ENCODE results near the gene GAS6. TPM values are rescaled to one million over a fixed set of nuclear protein-coding genes. Genes with fewer than 3 reads are reported as not detected.
A peak's percentile ranks its signal among the peaks of the same experiment; 100 is the strongest.

Gene GAS6
- total RNA-seq, 1 donor from 2014 or later, result 165 TPM

GRCh38 chr13:113825841-113826240, 38.0 kb downstream of the GAS6 start:
- no peak for DNase-seq (ENCODE audit: extremely low read depth, low read depth, low spot score)

DNA sequence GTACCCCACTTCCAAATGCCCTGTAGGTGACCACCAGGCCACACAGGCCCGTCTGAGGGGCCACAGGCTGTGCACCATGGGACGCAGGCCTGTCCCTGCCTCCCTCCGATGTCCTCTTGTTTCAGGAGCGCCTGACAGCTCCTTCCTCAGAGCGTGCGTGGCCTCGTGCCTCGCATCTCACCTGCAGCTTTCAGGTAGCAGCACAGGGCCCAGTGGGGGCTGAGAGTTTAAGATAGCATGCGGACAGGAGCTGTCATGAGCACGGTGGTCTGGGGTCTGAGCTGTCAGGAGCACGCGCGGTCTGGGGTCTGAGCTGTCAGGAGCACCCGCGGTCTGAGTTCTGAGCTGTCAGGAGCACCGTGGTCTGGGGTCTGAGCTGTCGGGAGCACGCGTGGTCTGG, 40.1 kb downstream of the GAS6 start:
- no peak for DNase-seq (ENCODE audit: extremely low read depth, low read depth, low spot score)

DNA sequence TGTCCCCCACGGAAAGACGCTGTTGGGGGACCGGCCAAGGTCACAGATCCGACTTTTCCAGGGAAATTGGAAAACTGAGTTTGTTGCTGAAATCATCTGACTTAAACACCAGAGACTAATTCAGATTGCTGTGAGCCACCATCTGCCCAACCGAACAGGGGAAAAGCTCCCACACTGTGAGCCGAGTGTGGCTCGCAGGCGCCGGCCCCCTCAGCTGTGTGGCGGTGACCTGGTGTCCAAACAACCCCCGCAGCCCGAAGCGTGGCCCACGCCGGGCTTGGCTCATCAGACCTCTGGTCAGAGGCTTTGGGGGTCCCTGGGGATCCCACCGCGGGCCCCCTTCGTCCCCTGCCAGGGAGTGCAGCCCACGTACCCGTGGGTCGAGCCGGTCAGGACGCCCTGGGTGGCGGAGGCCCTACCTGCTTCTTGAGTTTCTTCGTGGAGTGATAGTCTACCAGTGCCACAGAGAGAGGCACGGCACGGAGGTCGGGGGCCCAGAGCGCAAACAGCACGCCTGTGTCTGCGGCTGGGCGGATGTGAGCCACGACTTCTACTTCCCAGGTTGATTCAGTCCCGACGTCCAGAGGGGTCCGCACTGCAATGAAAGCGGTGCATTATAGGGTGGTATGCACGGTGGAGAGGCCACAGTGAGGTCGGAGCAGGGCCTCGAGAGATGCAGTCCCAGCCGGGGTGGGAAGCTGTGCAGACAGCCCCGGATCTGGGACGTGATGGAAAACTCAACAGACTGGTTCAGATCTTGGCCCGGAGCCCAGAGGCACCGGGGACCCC, 40.7 kb downstream of the GAS6 start:
- no peak for DNase-seq (ENCODE audit: extremely low read depth, low read depth, low spot score)

DNA sequence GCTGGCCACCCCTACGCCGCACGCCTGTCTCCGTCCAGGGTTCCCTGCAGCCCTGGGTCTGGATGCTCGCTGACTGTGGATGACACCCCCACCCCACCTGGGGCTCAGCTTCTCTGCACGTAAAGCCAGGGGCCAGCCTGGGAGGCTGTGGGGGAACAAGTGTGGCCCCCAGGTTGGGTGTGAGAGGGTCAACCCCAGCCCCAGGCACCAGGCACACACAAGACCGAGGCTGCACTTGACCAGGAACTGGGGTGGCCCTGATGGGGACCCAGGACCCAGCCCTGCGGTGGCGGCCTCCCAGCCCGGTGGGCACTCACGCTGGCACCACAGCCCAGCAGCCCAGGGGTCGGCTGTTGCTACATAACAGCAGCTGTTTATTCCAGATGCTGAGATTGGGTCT, 41.6 kb downstream of the GAS6 start:
- no peak for DNase-seq (ENCODE audit: extremely low read depth, low read depth, low spot score)

DNA sequence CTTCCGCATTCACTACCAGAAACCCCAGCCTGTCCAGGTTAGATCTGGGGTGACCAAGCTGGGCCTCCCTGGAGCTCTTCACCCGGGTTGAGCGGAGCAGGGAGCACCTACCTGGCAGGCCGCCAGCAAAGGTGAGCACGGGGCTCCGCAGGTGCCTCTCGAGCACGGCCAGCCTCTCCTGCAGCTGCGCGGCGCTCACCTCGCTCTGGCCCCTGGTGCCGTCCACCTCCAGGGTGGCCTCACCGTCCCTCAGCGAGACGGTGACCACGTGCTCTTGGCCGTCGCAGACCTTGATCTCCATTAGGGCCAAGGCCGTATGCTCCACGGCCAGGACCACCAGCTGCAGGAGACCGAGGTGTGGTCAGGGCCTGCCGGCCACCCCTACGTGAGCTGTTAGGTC, 42.0 kb downstream of the GAS6 start:
- DNase-seq (ENCODE audit: extremely low read depth, low read depth, low spot score), result no peak

GRCh38 chr13:113820813-113821651, 42.8 kb downstream of the GAS6 start:
- no peak for DNase-seq (ENCODE audit: extremely low read depth, low read depth, low spot score)

GRCh38 chr13:113819731-113820715, 43.9 kb downstream of the GAS6 start:
- no peak for DNase-seq (ENCODE audit: extremely low read depth, low read depth, low spot score)

DNA sequence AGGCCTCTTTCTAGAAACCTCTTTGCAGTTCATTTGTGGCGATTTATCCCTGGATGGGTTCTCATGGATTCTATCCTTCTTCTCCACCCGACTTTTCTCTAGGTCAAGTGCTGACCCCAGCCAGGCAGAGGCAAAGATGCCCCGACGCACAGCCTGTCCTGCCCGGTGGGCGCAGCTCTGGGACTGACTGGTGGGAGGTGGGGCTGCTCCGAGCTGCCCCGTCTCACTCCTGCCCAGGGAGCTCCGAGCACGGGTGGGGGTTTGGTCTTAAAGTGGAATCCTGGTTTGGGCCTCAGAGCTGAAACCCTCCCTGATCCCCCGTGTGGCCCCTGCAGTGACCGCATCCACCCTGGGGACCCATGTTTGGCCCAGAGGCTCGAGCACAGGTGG, 44.5 kb downstream of the GAS6 start:
- no peak for DNase-seq (ENCODE audit: extremely low read depth, low read depth, low spot score)

- no peak for DNase-seq (ENCODE audit: extremely low read depth, low read depth, low spot score)
Measured at GRCh38 chr13:113818700-113819295, 45.1 kb downstream of the GAS6 start.

- no peak for DNase-seq (ENCODE audit: extremely low read depth, low read depth, low spot score)
Measured at GRCh38 chr13:113817860-113818691, 45.8 kb downstream of the GAS6 start.

DNA sequence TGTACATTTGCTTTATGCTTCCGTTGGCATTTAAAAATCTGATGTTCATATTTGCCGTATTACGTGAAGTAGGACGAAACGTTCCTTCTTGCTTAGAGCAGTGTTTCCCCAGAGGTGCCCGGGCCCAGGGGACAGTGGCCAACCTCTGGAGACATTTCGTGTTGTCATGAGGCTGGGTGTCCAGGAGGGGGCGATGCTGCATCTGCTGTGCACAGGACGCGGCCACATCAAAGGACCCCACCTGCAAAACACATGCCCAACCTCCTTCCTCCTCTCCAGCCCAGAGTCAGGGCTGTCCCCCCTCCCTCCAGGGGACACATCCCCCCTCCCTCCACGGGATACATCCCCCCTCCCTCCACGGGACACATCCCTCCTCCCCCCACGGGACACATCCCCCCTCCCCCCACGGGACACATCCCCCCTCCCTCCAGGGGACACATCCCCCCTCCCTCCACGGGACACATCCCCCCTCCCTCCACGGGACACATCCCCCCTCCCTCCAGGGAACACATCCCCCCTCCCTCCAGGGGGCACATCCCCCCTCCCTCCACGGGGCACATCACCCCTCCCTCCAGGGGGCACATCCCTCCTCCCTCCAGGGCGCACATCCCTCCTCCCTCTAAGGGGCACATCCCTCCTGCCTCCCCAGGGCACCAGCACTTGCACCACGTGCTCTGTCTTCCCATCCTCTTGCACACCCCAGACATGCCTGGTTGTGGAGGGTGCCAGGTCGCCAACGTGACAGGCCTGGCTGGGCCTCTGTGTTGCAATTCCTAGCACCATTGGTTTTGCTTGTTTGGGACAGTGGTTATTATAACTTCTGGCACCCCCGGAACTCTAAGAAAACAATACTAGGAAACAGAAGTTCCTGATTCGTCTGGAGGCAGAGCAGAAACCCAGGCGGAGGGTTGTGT, 46.7 kb downstream of the GAS6 start:
- DNase-seq (ENCODE audit: extremely low read depth, low read depth, low spot score), result peak; percentile 61

DNA sequence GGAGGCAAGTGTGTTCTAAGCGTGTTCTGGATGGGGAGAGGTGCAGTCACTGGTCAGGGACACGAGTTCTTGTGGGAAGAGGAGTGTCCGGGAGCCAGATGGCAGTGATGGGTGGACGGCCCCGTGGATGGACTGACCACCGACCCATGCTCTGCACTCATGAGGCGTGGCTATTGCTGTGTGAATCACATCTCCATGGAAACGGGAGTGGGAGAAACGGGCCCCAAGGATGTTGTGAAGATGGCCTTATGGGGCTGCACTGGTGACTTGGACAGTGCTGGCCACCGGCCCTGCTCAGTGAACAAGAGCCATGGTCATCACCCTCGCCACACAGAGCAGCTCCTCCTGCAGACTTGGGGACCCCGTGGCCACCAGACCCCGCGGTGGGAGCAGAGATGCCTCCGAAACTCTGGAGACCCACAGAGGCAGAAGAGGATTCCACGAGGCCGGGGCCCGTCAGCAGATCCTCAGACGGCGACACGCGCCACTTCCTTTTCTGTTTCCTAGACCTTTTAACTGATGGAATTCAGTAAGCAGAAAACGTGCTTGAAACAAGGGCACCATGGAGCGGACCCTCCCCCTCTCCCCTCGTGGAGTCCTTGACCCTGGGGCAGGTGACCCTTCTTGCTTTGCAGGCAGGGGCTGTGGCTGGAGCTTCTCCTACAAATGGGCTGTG, 47.5 kb downstream of the GAS6 start:
- DNase-seq (ENCODE audit: extremely low read depth, low read depth, low spot score), result no peak

- no peak for DNase-seq (ENCODE audit: extremely low read depth, low read depth, low spot score)
Measured at GRCh38 chr13:113815151-113816058, 48.5 kb downstream of the GAS6 start.

DNA sequence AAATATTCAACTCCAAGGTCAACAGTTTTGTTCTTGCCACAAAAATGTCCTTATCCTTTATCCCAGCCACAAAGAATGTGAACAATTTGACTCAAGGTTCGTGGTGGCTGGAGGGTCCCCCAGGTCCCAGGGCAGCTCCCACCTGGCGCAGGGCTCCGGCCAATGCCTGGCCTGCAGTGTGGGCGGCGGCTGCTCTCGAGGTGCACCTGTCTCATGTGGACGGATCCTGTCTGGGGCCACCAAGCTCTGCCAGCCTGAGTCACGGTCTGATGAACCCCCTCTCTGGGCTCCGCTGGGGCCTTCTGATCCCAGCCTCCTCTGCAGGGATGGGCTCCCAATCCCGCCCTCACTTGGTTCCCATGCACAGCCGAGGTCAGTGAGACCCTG, 49.4 kb downstream of the GAS6 start:
- no peak for DNase-seq (ENCODE audit: extremely low read depth, low read depth, low spot score)

DNA sequence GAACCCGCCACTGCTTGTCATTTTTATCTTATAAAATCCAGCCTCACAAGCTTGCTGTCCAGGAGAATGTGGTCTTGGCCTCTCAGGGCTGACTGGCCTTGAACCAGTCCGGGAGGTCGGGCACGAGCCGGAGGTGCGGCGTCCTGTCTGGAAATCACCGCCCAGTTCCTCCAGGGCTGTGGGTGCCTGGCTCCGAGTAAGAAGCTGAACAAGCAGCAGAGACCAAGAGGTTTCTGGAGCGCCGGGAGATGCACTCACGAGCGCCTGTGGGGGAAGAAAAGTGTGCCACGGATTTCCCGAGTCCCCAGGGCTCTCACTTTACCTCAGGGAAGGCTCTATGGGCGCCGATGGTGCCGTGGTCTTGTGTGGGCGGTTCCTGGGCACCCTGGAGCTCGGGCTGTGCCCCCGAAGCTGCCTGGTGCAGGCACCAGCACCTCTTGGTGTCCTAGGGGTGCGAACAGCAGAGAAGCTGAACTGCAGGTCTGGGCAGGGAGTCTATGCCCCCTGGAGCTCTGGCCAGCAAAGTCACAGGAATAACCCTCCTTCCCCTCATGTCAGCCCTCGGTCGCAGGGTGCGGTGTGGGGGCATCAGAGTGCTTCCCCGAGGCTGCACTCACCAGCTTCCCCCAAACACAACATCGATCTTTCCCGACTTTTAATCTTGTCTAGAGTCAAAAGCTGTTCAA, 50.0 kb downstream of the GAS6 start:
- DNase-seq (ENCODE audit: extremely low read depth, low read depth, low spot score), result no peak

DNA sequence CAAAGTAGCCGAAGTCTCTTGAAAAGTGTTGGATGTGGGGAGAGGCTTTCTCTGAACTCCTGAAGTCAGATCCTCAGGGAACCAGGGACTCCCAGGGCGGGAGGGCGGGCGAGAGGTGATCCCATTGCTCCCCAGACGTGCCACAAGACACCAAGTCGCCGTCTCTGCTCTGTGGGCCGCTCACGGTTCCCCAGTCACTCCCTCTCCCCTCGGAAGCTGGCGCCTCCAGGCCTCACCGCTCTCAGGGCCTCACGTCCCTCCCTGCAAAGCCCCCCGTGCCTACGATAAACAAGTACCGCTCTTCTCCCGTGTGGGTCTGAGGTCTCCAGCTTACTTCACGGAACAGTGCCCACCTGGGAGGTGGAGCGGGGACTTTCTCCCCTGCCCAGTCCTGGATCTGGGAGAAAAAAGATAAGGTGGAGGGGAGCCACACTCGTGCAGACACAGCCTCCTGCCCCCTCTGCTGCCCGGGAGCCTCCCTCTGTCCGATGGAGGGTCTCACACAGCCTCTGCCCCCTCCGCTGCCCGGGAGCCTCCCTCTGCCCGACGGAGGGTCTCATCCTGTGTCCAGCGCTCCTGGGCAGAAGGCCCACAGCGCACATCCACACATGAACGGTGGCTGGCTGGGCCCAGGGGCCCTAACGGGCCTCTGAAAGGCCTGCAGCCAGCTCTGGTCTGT, 50.7 kb downstream of the GAS6 start:
- DNase-seq (ENCODE audit: extremely low read depth, low read depth, low spot score), result no peak

Data from glomerular endothelial cell (primary cell).